CD4-positive, CD25-positive, alpha-beta regulatory T cell (primary cell): Measurements from ENCODE around the gene ZSCAN10. TPM values are rescaled to one million over a fixed set of nuclear protein-coding genes. Genes with fewer than 3 reads are reported as not detected.

Experiments
- ATAC-seq, 2 donors: fragments of 150-1000 bp; cut with Tn5 transposase; one replicate each; pipeline ENCODE4 v1.10.0; 2021; ENCODE audit warnings: low read depth in 2 of 2, moderate number of reproducible peaks in 2 of 2, moderate library complexity in 1 of 2
- DNase-seq, 3 donors: peaks; one replicate each; pipeline versions ENCODE4 v3.0.0 to v3.0.0-alpha.2; 2012 to 2022; ENCODE audit warnings: mixed read lengths in 1 of 3
- H3K27ac ChIP-seq: one replicate; pipeline ENCODE4 v1.7.0; 2013; ENCODE audit warnings: mild to moderate bottlenecking, low read length; ENCODE audit not compliant: insufficient read depth, poor library complexity, severe bottlenecking
- H3K27me3 ChIP-seq: one replicate; pipeline ENCODE4 v1.7.0; 2013; ENCODE audit warnings: low read length; ENCODE audit not compliant: control insufficient read depth, insufficient read depth
- H3K36me3 ChIP-seq: one replicate; pipeline ENCODE4 v1.7.0; 2013; ENCODE audit warnings: mild to moderate bottlenecking, low read length, moderate library complexity; ENCODE audit not compliant: control insufficient read depth, insufficient read depth
- H3K4me1 ChIP-seq: 2 replicates; pipeline ENCODE4 v1.7.0; 2013; ENCODE audit warnings: mild to moderate bottlenecking, low read length; ENCODE audit not compliant: insufficient read depth, control insufficient read depth, poor library complexity, severe bottlenecking
- H3K4me3 ChIP-seq: one replicate; pipeline ENCODE4 v1.7.0; 2013; ENCODE audit warnings: low read depth, mild to moderate bottlenecking, low read length, moderate library complexity
- H3K9me3 ChIP-seq, 2 experiments: 1 replicate in 1 of 2; 2 replicates in 1 of 2; pipeline ENCODE4 v1.7.0; 2013; ENCODE audit warnings: low read length in 2 of 2, mild to moderate bottlenecking in 1 of 2, moderate library complexity in 1 of 2; ENCODE audit not compliant: control insufficient read depth in 2 of 2
- H3K27ac Mint-ChIP-seq, 3 donors: one replicate each; pipeline ENCODE4 v1.8.0; 2020 to 2022; ENCODE audit warnings: mild to moderate bottlenecking in 3 of 3, mixed read lengths in 3 of 3, moderate library complexity in 2 of 3
- H3K27me3 Mint-ChIP-seq: one replicate; pipeline ENCODE4 v1.8.0; 2022; ENCODE audit warnings: mild to moderate bottlenecking, mixed read lengths
- H3K36me3 Mint-ChIP-seq: one replicate; pipeline ENCODE4 v1.8.0; 2020; ENCODE audit warnings: mixed read lengths
- H3K4me1 Mint-ChIP-seq, 4 donors: one replicate each; pipeline ENCODE4 v1.8.0; 2020 to 2022; ENCODE audit warnings: mixed read lengths in 4 of 4, mild to moderate bottlenecking in 1 of 4
- H3K4me3 Mint-ChIP-seq, 4 donors: one replicate each; pipeline ENCODE4 v1.8.0; 2020 to 2022; ENCODE audit warnings: mild to moderate bottlenecking in 4 of 4, mixed read lengths in 4 of 4, moderate library complexity in 3 of 4
- H3K9me3 Mint-ChIP-seq, 7 donors: one replicate each; pipeline ENCODE4 v1.8.0; 2020 to 2022; ENCODE audit warnings: mixed read lengths in 7 of 7, mild to moderate bottlenecking in 3 of 7, moderate library complexity in 2 of 7
- polyA plus RNA-seq, 4 donors: library from polyadenylated mRNA; unstranded; fragments of 300-500 nt; fragmentation: Illumina TruSeq; gene quantifications; one replicate each; pipeline ENCODE4 v1.2.3, GENCODE V29; 2021
- total RNA-seq: library from RNA; stranded (reverse); gene quantifications from one replicate; pipeline ENCODE4 v1.2.3, GENCODE V29; 2022

The ZSCAN10 gene
- total and polyA plus RNA-seq, 5 donors from 2014 or later = 0.81 TPM; not detected in 4

DNA sequence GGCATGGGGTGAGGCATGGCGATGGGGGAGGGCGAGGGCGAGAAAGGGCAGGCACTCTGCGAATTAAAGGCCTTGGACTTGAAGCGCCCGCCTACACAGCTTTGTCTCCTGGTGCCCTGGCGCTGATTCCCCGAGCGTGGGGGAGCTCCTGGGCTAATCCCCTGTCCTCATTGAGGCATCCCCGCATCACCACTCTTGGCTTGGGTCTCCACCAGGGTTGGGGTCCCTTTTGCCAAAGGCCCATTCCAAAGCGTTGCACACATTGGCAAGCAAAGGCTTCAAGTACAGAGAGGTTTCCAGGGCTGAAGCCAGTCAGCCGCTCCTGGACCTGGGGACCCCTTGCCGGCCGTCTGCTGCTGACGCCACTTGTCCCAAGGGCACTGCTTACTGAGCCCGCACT lies 21.3 kb upstream of the ZSCAN10 start:
- no peak overlapping the region for H3K27ac ChIP-seq
- ATAC-seq = no peak
- Mint-ChIP-seq H3K4me3 (peak overlapping the region in 1 of 4 donors; percentile 38), H3K27ac (no peak overlapping the region), H3K4me1 (peaks cover 0 to 23% (median 5%) of the 10 kb centered on the region in 4 donors), H3K27me3 (no peaks in the 10 kb centered on the region), H3K36me3 (no peaks in the 10 kb centered on the region), H3K9me3 (no peaks in the 10 kb centered on the region)
- H3K9me3 ChIP-seq = no peaks in the 10 kb centered on the region
- H3K36me3 ChIP-seq = no peaks in the 10 kb centered on the region
- no peak overlapping the region for H3K4me3 ChIP-seq
- no peak for DNase-seq
- H3K4me1 ChIP-seq = peaks cover 16% of the 10 kb centered on the region
- H3K27me3 ChIP-seq = no peaks in the 10 kb centered on the region

GRCh38 chr16:3119701-3120408 lies 20.8 kb upstream of the ZSCAN10 start:
- peaks cover 10% of the 10 kb centered on the region for H3K4me1 ChIP-seq
- Mint-ChIP-seq H3K36me3 (no peaks in the 10 kb centered on the region), H3K27me3 (no peaks in the 10 kb centered on the region), H3K4me3 (no peak overlapping the region), H3K4me1 (peaks cover under 1 to 19% (median 5%) of the 10 kb centered on the region in 4 donors), H3K27ac (peak overlapping the region in 1 of 3 donors; percentile 48), H3K9me3 (no peaks in the 10 kb centered on the region)
- H3K36me3 ChIP-seq = no peaks in the 10 kb centered on the region
- H3K9me3 ChIP-seq = no peaks in the 10 kb centered on the region
- DNase-seq (no peak), ATAC-seq (no peak)
- no peak overlapping the region for H3K27ac ChIP-seq
- no peak overlapping the region for H3K4me3 ChIP-seq
- H3K27me3 ChIP-seq = no peaks in the 10 kb centered on the region

DNA sequence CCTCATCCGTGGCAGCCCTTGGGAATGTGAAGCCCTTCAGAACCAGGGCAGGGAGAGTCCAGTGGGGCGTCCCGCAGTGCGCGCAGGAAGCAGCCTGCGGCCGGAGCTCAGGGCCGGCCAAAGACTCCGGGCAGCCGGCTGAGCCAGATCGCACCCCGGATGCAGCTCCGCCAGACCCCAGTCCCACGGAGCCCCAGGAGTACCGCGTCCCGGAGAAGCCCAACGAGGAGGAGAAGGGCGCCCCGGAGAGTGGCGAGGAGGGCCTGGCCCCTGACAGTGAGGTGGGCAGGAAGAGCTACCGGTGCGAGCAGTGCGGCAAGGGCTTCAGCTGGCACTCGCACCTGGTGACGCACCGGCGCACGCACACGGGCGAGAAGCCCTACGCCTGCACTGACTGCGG lies 20.2 kb upstream of the ZSCAN10 start:
- Histone ChIP-seq H3K27me3 (no peaks in the 10 kb centered on the region), H3K9me3 (no peaks in the 10 kb centered on the region), H3K27ac (no peak overlapping the region), H3K4me1 (peaks cover 9% of the 10 kb centered on the region), H3K36me3 (no peaks in the 10 kb centered on the region), H3K4me3 (no peak overlapping the region)
- Mint-ChIP-seq H3K27ac (no peak overlapping the region), H3K36me3 (no peaks in the 10 kb centered on the region), H3K9me3 (no peaks in the 10 kb centered on the region), H3K4me1 (peaks cover 1 to 15% (median 4%) of the 10 kb centered on the region in 4 donors), H3K27me3 (no peaks in the 10 kb centered on the region), H3K4me3 (no peak overlapping the region)
- ATAC-seq (no peak), DNase-seq (no peak)

DNA sequence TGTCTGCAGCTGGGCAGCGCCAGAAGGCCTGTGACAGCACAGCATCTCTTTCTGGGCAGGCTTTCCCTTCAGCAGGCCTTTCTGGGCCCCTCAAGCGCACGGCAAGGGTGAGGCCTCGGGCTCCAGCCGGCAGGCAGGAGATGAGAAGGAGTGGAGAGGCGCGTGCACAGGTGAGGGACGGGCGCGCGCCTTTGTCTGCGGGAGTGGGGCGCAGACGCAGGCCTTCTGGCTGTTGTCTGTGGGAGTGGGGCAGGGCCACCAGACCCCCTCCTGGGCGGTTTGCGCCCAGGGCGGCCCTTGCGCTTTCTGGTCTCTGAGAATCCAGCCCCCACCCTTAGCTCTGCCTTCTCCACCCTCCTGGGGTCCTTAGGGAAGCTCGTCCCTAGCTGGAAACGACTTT lies 19.8 kb upstream of the ZSCAN10 start:
- H3K4me3 Mint-ChIP-seq = no peak overlapping the region
- Histone ChIP-seq H3K36me3 (no peaks in the 10 kb centered on the region), H3K4me3 (no peak overlapping the region), H3K27ac (no peak overlapping the region), H3K9me3 (no peaks in the 10 kb centered on the region), H3K4me1 (peaks cover 7% of the 10 kb centered on the region), H3K27me3 (no peaks in the 10 kb centered on the region)
- H3K9me3 Mint-ChIP-seq = no peaks in the 10 kb centered on the region
- ATAC-seq (no peak), DNase-seq (no peak)
- no peaks in the 10 kb centered on the region for H3K27me3 Mint-ChIP-seq
- H3K4me1 Mint-ChIP-seq = peaks cover 0 to 14% (median 4%) of the 10 kb centered on the region in 4 donors
- peak overlapping the region in 1 of 3 donors; percentile 74 for H3K27ac Mint-ChIP-seq
- H3K36me3 Mint-ChIP-seq = no peaks in the 10 kb centered on the region

DNA sequence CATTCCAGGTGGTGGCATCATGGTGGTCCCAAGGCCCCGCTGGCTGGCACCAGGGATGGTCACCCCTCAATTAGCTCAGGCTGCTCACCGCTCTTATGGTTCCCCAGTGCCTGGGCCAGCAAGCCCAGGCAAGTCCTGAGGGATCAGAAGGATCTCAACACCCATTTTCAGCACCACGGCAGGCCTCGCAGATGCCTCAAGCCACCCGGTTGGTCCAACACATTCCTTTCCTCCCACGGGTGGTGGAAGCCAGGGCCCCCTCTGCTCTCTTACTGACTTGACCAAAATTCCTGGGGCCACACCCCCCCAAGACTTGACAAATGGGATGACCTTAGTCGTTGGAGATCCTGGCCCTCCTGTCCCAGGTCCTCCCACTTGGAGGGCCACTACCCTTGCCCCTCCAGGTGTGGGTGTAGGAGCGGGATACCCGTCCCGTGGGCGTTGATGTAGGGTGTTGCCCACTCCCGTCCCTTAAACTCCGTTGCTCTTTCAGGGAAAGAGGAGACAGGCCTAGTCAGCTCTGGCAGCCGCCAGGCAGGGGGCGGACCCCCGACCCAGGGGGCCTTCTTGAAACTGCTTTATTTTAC lies 19.2 kb upstream of the ZSCAN10 start:
- Histone ChIP-seq H3K4me1 (peaks cover 1% of the 10 kb centered on the region), H3K27me3 (no peaks in the 10 kb centered on the region), H3K36me3 (no peaks in the 10 kb centered on the region), H3K4me3 (no peak overlapping the region), H3K27ac (no peak overlapping the region), H3K9me3 (no peaks in the 10 kb centered on the region)
- peaks cover 0 to 9% (median 2%) of the 10 kb centered on the region in 4 donors for H3K4me1 Mint-ChIP-seq
- DNase-seq (no peak), ATAC-seq (no peak)
- no peaks in the 10 kb centered on the region for H3K36me3 Mint-ChIP-seq
- no peaks in the 10 kb centered on the region for H3K9me3 Mint-ChIP-seq
- peak overlapping the region in 1 of 3 donors; percentile 74 for H3K27ac Mint-ChIP-seq
- H3K27me3 Mint-ChIP-seq = no peaks in the 10 kb centered on the region
- H3K4me3 Mint-ChIP-seq = no peak overlapping the region

GRCh38 chr16:3115561-3115960 lies 16.5 kb upstream of the ZSCAN10 start:
- no peak overlapping the region for H3K4me3 ChIP-seq
- Mint-ChIP-seq H3K36me3 (peaks cover 5% of the 10 kb centered on the region), H3K4me1 (peaks cover 0 to 4% (median 0%) of the 10 kb centered on the region in 4 donors), H3K4me3 (no peak overlapping the region), H3K9me3 (no peaks in the 10 kb centered on the region), H3K27ac (no peak overlapping the region), H3K27me3 (peaks cover 6% of the 10 kb centered on the region)
- DNase-seq (no peak), ATAC-seq (no peak)
- no peaks in the 10 kb centered on the region for H3K4me1 ChIP-seq
- H3K36me3 ChIP-seq = no peaks in the 10 kb centered on the region
- no peaks in the 10 kb centered on the region for H3K27me3 ChIP-seq
- no peak overlapping the region for H3K27ac ChIP-seq
- H3K9me3 ChIP-seq = no peaks in the 10 kb centered on the region

GRCh38 chr16:3115003-3115402 lies 15.9 kb upstream of the ZSCAN10 start:
- Mint-ChIP-seq H3K4me3 (no peak overlapping the region), H3K27me3 (peaks cover 6% of the 10 kb centered on the region), H3K9me3 (no peaks in the 10 kb centered on the region), H3K27ac (no peak overlapping the region), H3K36me3 (peaks cover 5% of the 10 kb centered on the region), H3K4me1 (peaks cover 0 to 4% (median 0%) of the 10 kb centered on the region in 4 donors)
- H3K4me3 ChIP-seq = no peak overlapping the region
- H3K4me1 ChIP-seq = no peaks in the 10 kb centered on the region
- H3K27me3 ChIP-seq = no peaks in the 10 kb centered on the region
- DNase-seq (no peak), ATAC-seq (no peak)
- H3K27ac ChIP-seq = no peak overlapping the region
- H3K9me3 ChIP-seq = no peaks in the 10 kb centered on the region
- H3K36me3 ChIP-seq = no peaks in the 10 kb centered on the region
